ENCODE results near the gene EPN3. TPM values are rescaled to one million over a fixed set of nuclear protein-coding genes. Genes with fewer than 3 reads are reported as not detected.

Gene EPN3
- total RNA-seq, 1 experiment from 2014 or later = 0.09 TPM

GRCh38 chr17:50572541-50572940, 40.0 kb downstream of the EPN3 start:
- no peak overlapping the region for H3K27ac ChIP-seq (ENCODE audit: low read depth, low read length, poor library complexity, severe bottlenecking)
- no peaks in the 10 kb centered on the region for H3K27me3 ChIP-seq (replicated peaks; ENCODE audit: insufficient read depth, low read depth, low read length, poor library complexity)
- TF ChIP-seq EZH2 (IDR thresholded peaks at IDR 0.05; ENCODE audit: borderline replicate concordance, low read depth, low read length, poor library complexity, severe bottlenecking) (no peak), CTCF (conservative IDR thresholded peaks at IDR 0.05; ENCODE audit: low read depth, low read length) (no peak)
- BruUV-seq (replicated peaks) = no TSS peak
- H3K9me3 ChIP-seq (ENCODE audit: low read depth, low read length, poor library complexity, severe bottlenecking) = no peaks in the 10 kb centered on the region
- no peak overlapping the region for H3K4me3 ChIP-seq (ENCODE audit: low read depth, low read length, poor library complexity, severe bottlenecking)
- POLR2A ChIA-PET (ENCODE audit: low non-redundant PET) = no interaction called here
- DNase-seq (ENCODE audit: low spot score) = no peak
- intact Hi-C loops (cut with micrococcal nuclease; ENCODE audit: unreplicated experiment) = no loop called here
- H3K4me1 ChIP-seq (ENCODE audit: insufficient read depth, low read length, poor library complexity, severe bottlenecking) = peaks cover 7% of the 10 kb centered on the region
- H3K36me3 ChIP-seq (ENCODE audit: insufficient read depth, low read length, poor library complexity, severe bottlenecking) = no peaks in the 10 kb centered on the region
- CTCF ChIA-PET = no interaction called here

GRCh38 chr17:50573866-50574611, 41.5 kb downstream of the EPN3 start:
- H3K4me1 ChIP-seq (ENCODE audit: insufficient read depth, low read length, poor library complexity, severe bottlenecking) = peaks cover 7% of the 10 kb centered on the region
- intact Hi-C loops (cut with micrococcal nuclease; ENCODE audit: unreplicated experiment) = no loop called here
- TF ChIP-seq CTCF (conservative IDR thresholded peaks at IDR 0.05; ENCODE audit: low read depth, low read length) (no peak), EZH2 (IDR thresholded peaks at IDR 0.05; ENCODE audit: borderline replicate concordance, low read depth, low read length, poor library complexity, severe bottlenecking) (no peak)
- ChIA-PET CTCF (interaction anchor here (0.5 kb wide), 1 partner anchor 9 kb away, joined by 11 read pairs; no protein-coding TSS in a partner anchor), POLR2A (ENCODE audit: low non-redundant PET) (no interaction called here)
- no peak overlapping the region for H3K4me3 ChIP-seq (ENCODE audit: low read depth, low read length, poor library complexity, severe bottlenecking)
- no peak for DNase-seq (ENCODE audit: low spot score)
- no TSS peak for BruUV-seq (replicated peaks)
- peak overlapping the region; percentile 44 for H3K27ac ChIP-seq (ENCODE audit: low read depth, low read length, poor library complexity, severe bottlenecking)
- no peaks in the 10 kb centered on the region for H3K9me3 ChIP-seq (ENCODE audit: low read depth, low read length, poor library complexity, severe bottlenecking)
- H3K27me3 ChIP-seq (replicated peaks; ENCODE audit: insufficient read depth, low read depth, low read length, poor library complexity) = no peaks in the 10 kb centered on the region
- H3K36me3 ChIP-seq (ENCODE audit: insufficient read depth, low read length, poor library complexity, severe bottlenecking) = no peaks in the 10 kb centered on the region

DNA sequence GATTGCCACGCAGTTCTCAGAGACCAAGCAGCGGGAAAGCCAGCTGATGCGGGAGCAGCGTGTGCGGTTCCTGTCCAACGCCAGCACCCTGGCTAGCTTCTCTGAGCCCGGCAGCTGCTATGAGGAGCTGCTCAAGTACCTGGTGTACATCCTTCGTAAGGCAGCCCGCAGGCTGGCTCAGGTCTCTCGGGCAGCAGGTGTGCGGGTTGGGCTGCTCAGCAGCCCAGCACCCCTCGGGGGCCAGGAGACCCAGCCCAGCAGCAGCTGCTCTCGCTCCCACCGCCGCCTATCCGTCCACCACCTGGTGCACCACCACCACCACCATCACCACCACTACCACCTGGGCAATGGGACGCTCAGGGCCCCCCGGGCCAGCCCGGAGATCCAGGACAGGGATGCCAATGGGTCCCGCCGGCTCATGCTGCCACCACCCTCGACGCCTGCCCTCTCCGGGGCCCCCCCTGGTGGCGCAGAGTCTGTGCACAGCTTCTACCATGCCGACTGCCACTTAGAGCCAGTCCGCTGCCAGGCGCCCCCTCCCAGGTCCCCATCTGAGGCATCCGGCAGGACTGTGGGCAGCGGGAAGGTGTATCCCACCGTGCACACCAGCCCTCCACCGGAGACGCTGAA, 43.2 kb downstream of the EPN3 start:
- H3K4me1 ChIP-seq (ENCODE audit: insufficient read depth, low read length, poor library complexity, severe bottlenecking) = peaks cover 7% of the 10 kb centered on the region
- no peak overlapping the region for H3K4me3 ChIP-seq (ENCODE audit: low read depth, low read length, poor library complexity, severe bottlenecking)
- ChIA-PET POLR2A (ENCODE audit: low non-redundant PET) (no interaction called here), CTCF (no interaction called here)
- DNase-seq (ENCODE audit: low spot score) = no peak
- no peaks in the 10 kb centered on the region for H3K9me3 ChIP-seq (ENCODE audit: low read depth, low read length, poor library complexity, severe bottlenecking)
- no peaks in the 10 kb centered on the region for H3K27me3 ChIP-seq (replicated peaks; ENCODE audit: insufficient read depth, low read depth, low read length, poor library complexity)
- intact Hi-C loops (cut with micrococcal nuclease; ENCODE audit: unreplicated experiment) = no loop called here
- TF ChIP-seq CTCF (conservative IDR thresholded peaks at IDR 0.05; ENCODE audit: low read depth, low read length) (no peak), EZH2 (IDR thresholded peaks at IDR 0.05; ENCODE audit: borderline replicate concordance, low read depth, low read length, poor library complexity, severe bottlenecking) (no peak)
- H3K27ac ChIP-seq (ENCODE audit: low read depth, low read length, poor library complexity, severe bottlenecking) = no peak overlapping the region
- BruUV-seq (replicated peaks) = no TSS peak
- H3K36me3 ChIP-seq (ENCODE audit: insufficient read depth, low read length, poor library complexity, severe bottlenecking) = no peaks in the 10 kb centered on the region

Data from A673 (cell line).